GM21367 (cell line): ENCODE measurements around the gene TMA7.

Experiments
- ATAC-seq: cut with Tn5 transposase; IDR thresholded peaks from one replicate; pipeline ENCODE4 v1.9.1; 2021; ENCODE audit not compliant: unreplicated experiment

TMA7 gene

GRCh38 chr3:48422272-48422671 is 17.8 kb upstream of the TMA7 start:
- ATAC-seq: no peak

- no peak for ATAC-seq
Measured at GRCh38 chr3:48422681-48423080, 17.4 kb upstream of the TMA7 start.

- no peak for ATAC-seq
Measured at GRCh38 chr3:48423241-48423882, 16.7 kb upstream of the TMA7 start.

GRCh38 chr3:48423883-48424695 is 16.0 kb upstream of the TMA7 start:
- ATAC-seq: no peak

GRCh38 chr3:48425281-48425812 is 14.7 kb upstream of the TMA7 start:
- ATAC-seq: no peak

- no peak for ATAC-seq
Measured at GRCh38 chr3:48426401-48426909, 13.6 kb upstream of the TMA7 start.

GRCh38 chr3:48426944-48427629 is 13.0 kb upstream of the TMA7 start:
- no peak for ATAC-seq

- no peak for ATAC-seq
Measured at GRCh38 chr3:48427630-48427962, 12.5 kb upstream of the TMA7 start.

GRCh38 chr3:48428088-48428571 is 11.9 kb upstream of the TMA7 start:
- no peak for ATAC-seq

GRCh38 chr3:48428572-48429316 is 11.3 kb upstream of the TMA7 start:
- ATAC-seq: no peak

GRCh38 chr3:48429317-48429959 is 10.6 kb upstream of the TMA7 start:
- ATAC-seq: no peak

GRCh38 chr3:48429960-48430707 is 9.9 kb upstream of the TMA7 start, which contains the start of gene PLXNB1:
TSS of gene PLXNB1 (minus strand) at chr3:48430086. CDS start at chr3:48424611, 5,475 bp downstream.
- ATAC-seq: no peak

GRCh38 chr3:48430708-48431101 is 9.4 kb upstream of the TMA7 start:
- ATAC-seq: no peak

GRCh38 chr3:48431224-48432029 is 8.6 kb upstream of the TMA7 start:
- ATAC-seq: no peak

- no peak for ATAC-seq
Measured at GRCh38 chr3:48432411-48433371, 7.4 kb upstream of the TMA7 start.

- ATAC-seq: no peak
Measured at GRCh38 chr3:48433472-48434118, 6.5 kb upstream of the TMA7 start.
